NCI-H1417 (cell line): Measurements from ENCODE around the gene ORM1.
"Not testable (repeated sequence)": the region's sequence is repeated elsewhere in the genome, so short reads cannot be mapped to it uniquely, and the experiment has no call there.

Experiments used
- DNase-seq, 3 experiments: peaks; one replicate each; lab custom pipeline; 2025; lab: John Stamatoyannopoulos, UW

ORM1 gene

DNA sequence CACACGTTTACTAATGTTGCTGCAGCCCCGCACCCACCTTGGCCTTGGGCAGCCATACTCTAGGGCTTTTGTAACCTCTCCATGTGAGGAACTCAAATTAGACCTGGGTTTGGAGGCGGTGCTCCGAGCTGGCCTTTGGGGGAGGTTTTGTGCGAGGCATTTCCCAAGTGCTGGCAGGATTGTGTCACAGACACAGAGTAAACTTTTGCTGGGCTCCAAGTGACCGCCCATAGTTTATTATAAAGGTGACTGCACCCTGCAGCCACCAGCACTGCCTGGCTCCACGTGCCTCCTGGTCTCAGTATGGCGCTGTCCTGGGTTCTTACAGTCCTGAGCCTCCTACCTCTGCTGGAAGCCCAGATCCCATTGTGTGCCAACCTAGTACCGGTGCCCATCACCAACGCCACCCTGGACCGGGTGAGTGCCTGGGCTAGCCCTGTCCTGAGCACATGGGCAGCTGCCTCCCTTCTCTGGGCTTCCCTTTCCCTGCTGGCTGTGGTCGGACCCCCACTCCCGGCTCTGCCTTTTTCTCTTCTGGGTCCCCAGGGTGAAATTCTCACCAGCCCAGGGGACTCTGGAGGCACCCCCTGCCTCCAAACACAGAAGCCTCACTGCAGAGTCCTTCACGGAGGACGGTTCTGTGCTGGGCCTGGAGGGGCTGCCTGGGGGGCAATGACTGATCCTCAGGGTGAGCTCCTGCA, at the start of gene ORM1:
TSS of gene ORM1 (plus strand) at position 268 of the 701 bp plus-strand sequence. CDS start at position 304, 36 bp downstream.
- DNase-seq = not testable (repeated sequence)

- DNase-seq = no peak
Measured at GRCh38 chr9:114273461-114273881, 49.4 kb upstream of the ORM1 start.

DNA sequence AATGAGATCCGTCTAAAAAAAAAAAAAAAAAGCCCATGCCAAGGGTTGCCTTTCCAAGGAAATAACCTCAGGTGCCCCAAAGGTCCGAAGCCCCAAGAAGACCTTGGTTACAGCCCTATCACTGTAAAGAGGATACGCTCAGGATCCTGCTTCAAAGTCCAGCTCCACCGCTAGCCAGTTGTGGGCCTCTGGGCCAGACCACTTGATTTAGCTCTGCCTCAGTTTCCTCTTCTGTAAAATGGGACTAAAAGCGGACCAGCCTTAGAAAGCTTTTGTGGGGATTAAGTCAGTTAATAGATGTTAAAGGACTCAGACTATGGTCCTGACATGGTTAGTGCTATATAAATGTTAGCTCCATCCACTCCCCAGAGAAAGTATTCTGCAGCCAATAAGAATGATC, 48.7 kb upstream of the ORM1 start:
- no peak for DNase-seq

DNA sequence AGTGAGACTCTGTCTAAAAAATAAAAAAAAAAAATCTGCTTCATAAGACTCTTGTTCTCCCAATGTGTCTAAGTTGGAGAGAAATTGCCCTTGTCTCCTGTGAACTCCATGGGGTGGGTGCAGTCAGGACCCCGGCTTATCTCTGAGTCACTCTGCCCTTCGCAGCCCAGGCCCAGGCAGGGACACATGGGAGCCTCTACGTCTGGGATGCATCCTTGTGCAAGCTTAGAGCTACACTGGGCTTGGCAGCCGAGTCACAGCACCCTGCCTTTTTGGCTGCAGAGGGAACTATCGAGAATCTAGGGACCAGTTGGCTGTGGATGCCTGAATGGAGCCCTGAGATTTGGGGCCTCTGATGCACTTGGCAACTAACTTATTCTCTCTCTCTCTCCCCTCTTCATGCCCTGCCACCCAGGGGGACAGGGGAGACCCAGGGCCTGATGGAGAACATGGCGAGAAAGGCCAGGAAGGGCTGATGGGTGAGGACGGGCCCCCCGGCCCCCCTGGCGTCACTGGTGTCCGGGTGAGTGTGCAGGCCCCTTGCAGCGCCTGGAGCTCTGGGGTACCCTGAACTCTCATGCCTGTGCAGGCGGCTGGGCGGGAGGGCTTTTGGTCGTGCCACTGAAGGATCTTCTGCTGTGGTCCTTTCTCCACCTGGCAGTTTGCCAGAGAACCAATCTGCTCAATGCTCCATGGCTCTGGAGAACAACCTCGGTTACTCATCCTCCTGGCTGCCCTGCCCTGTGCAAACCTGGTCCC, 47.5 kb upstream of the ORM1 start:
- no peak for DNase-seq

GRCh38 chr9:114276908-114277821, 45.7 kb upstream of the ORM1 start:
- DNase-seq = peak in 1 of 3 experiments; percentile 57

DNA sequence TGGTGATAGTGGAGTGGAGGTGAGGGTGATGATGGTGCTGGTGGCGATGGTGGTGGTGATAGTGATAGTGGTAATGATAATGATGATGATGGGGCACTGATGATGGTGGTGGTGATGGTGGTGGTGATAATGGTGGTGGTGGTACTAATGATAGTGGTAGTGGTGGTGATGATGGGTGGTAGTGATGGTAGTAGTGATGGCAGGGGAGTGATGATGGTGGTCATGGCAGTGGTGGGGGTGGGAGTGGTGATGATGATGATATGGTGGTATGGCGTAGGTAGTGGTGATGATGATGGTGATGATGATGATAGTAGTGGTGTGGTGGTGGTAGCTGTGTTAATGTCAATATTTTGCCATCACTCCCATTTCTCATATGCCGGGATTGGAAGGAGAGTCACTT, 44.5 kb upstream of the ORM1 start:
- no peak for DNase-seq

GRCh38 chr9:114278881-114279570, 43.9 kb upstream of the ORM1 start:
- no peak for DNase-seq

DNA sequence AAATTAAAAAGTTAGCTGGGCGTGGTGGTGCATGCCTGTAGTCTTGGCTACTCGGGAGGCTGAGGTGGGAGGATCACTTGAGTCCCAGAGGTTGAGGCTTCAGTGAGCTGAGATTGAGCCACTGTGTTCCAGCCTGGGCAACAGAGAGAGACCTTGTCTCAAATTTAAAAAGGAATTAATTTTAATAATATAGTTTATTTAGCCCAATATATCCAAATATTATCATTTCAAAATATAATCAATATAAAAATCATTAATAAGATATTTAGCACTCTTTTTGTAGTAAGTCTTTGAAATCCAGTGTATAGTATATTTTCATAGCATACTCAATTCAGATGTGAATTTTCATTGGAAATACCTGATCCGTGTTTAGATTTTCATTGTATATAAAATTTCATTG, 43.2 kb upstream of the ORM1 start:
- DNase-seq = no peak

DNA sequence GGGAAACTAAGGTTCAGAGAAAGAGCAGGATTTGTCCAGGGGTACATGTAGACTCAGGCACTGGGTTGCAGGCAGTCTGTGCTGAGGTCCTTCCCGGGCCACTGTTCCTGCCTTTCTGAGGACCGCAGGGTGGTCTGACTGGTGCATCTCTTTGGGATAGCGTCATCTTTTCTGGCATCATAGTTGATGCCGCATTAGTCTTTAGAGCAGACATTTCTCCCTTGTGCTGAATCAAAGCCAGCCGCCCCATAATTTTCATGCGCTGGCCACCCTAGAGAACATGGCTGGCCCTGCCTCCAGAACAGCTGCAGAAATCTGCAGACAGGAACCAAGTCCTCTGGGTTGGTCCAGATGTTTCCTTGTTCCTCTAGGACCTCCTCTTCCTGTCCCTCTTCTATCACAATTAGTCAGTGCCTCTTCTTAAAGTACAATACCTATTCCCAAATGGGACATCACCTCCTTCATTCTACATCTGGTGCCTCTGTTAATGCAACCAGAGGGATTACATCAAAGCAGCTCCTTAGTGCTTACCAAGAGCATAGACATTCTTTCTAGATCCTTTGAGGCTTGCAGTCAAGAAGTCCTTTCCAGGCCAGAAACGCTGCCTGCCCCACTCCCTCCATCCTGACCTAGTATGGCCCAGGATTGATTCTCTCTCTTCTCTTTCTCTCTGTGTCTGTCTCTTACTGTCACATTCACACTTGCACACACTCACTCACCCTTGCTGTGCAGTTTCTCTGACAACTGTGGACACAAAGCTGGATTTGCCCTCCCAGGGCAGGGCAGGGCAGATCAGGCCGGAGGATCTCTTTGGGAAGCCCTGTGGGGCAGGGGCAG, 42.0 kb upstream of the ORM1 start:
- no peak for DNase-seq

DNA sequence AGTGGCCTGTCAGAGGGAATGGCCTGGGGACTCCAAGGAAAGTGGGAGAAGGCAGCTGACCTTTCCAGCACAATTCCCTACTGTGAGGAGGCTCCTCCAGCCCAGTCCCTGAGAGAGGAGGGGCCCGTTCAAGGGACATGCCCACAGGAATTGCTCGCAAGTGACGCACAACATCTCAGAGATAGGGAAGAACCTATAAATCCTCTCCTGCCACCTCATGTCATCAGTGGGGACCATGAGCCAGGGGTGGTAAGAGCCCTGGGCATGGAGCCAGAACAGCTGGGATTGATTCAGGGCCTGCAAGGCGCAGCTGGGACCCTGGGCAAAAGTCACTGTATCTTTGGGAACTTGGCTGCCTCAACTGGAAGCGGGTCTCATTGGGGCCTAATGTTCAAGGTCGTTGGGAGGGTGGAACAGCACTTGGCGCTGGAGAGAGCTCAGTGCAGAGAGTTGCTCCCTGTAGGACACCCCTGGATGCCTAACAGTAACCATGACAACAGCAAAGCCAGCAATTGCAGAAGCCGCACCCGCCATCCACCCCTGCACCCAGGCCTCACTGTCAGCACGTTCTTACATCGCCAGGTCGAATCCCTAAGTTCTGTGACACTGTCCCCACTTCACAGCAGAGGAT, 41.3 kb upstream of the ORM1 start:
- DNase-seq = peak in 1 of 3 experiments; percentile 16

DNA sequence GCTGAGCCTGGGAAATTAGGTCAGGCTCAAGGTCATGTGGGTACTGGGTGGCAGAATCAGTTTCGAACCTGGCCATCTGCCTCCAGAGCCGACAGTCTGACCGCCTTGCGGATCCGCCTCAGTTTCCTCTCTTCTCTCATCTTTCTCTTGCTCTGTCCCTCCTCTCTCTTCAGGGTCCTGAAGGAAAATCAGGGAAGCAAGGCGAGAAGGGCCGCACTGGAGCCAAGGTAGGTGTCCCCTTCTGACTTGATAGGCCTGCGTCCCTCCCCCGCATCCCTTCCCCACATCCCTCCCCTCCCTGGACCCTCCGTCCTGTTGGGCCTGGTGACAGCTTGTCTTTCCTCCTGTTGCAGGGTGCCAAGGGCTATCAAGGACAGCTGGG, 40.8 kb upstream of the ORM1 start:
- no peak for DNase-seq

DNA sequence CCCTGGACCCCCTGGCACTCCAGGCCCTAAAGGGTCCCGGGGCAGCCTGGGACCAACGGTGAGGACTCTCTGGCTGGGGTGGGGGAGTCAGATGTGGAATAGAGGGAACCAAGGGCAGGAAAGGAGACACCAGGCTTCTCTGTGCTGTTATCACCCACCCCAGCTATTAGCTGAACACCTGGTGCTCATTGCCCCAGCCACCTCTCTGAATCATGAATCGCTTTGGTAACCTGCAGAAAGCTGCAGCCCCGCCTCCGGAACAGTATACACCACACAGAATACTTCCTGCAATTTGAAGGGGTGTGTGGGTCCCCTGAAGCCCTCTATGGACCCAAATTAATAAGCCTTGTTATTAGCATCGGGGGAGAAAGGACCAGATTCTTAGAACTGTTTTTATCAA, 40.4 kb upstream of the ORM1 start:
- DNase-seq = peak in 2 of 3 experiments; percentile 33 to 38

GRCh38 chr9:114282926-114283325, 40.0 kb upstream of the ORM1 start:
- peak in 2 of 3 experiments; percentile 37 to 53 for DNase-seq

GRCh38 chr9:114283551-114284111, 39.3 kb upstream of the ORM1 start:
- no peak for DNase-seq

GRCh38 chr9:114284316-114285060, 38.4 kb upstream of the ORM1 start:
- DNase-seq = no peak

- DNase-seq = no peak
Measured at GRCh38 chr9:114285166-114285867, 37.6 kb upstream of the ORM1 start.

DNA sequence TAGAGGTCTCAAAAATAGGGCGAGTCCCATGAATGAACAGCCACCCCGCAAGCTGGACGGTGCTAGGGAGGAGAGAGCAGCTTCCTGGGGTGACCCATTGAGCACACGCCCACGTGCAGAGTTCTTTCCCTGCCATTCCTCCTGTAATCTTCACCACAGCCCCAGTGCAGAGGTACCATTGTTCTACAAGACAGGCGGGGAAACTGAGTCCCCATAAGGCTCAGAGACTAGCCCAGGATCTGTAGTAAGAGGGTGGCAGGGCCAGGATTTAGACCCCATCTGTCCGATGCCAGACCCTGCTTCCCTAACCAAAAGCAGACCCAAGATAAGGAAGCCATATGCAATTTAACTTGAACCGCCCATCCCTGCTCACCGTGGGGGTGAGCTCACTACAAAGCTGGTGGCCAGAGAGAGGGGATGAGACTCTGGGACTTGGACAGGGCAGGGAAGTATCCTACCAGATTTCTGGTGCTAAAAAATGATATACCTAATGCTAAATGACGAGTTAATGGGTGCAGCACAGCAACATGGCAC, 36.7 kb upstream of the ORM1 start:
- DNase-seq = no peak

DNA sequence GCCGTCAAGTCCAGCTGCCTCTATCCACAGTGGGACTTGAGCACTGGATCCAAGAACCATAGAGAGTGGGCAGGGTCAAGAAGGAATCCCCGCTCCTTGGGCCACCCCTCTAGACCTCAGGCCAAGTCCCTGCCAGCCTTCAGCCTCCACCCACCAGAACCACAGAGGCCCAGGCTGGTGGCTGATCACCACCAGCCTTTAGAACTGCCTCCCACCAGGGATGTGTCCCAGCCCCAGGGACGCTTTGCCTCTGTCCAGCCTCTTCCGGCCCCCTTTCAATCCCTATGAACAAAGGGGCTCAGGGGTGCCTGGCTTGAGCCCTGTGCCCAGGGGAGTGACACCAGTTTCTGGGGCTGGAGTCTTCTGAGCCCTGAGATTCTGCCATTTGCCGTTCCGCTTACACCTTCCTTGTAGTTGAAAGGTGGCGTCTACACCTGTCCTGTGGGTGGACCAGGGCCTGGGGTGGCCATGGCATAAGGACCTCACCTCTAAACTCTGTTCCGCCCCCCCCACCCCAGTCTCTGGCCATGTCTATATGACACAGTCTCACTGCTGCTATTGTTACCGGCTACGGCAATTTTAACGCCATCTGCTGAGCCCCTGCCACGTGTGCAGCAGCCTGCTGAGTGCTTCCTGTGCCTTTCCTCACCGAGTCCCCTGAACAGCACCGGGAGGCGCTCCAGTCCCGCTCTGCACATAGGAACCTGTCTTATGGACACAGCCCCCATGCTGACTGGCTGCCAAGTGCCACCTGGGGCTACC, 35.7 kb upstream of the ORM1 start:
- peak in 2 of 3 experiments; percentile 39 to 70 for DNase-seq
